ENCODE results near the gene MKI67.

Gene MKI67

DNA sequence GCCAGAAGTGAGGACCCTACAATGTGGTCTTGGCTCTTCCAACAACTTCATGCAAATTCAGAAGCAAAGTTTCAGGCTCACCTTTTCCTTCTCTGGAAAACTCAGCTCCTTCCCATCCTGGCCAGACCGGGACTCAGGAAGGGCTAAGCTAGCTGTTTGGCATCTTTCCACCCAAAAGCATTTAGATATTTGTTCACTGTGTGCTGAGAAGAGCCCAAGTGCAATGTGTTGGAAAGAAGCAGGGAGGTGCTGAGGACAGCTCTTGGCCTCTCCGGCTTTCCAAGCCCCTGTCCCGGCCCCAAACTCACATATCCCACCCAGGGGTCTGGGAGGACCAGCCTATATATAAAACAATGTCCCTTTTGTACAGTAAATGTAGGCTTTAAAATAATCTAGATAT lies 44.5 kb downstream of the MKI67 start:
- no peak for TF ChIP-seq CTCF (IDR thresholded peaks at IDR 0.05)
- Histone ChIP-seq H3K4me3 (no peak overlapping the region), H3K27ac (no peak overlapping the region)
- DNase-seq (ENCODE audit: low spot score) = no peak

DNA sequence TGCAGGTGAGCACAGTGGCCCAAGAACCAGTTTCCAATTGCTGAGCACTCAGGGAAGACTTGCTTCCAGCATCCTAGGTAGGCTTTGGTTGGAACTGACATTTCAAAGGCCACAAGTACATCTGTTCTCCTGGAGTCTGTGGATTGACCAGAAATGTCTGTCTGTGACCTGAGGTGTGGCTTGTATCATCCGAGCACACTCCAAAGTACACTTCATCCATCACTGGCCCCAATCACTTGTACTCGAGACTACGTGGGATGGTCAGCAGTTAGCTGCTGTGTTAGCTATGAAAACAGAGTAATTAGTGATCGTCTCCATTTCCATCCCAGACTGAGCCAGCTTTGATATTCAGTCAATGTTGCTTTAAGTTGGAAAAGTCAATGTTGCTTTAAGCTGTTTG lies 45.0 kb downstream of the MKI67 start:
- no peak for TF ChIP-seq CTCF (IDR thresholded peaks at IDR 0.05)
- no peak for DNase-seq (ENCODE audit: low spot score)
- Histone ChIP-seq H3K27ac (no peak overlapping the region), H3K4me3 (no peak overlapping the region)

GRCh38 chr10:128080641-128081040 lies 45.6 kb downstream of the MKI67 start:
- DNase-seq (ENCODE audit: low spot score) = peak; percentile 50

DNA sequence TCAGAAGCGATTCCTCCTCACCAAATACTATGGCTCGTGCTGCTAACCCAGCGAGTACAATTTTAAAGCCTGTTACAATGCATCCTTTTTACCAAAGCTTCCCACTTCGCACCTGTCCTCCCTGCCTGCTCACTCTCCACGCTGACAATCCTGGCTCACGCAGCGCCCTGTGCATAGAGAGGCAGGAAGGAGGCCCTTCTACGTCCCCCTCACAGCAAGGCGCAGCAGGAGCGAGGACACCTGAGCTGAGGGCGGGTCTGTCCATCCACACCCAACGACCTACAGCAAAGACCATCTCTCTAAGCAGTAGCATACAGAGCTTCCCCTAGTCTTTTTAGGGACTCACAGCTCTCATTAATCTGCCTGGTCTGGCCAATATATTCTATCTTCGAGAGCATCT lies 46.0 kb downstream of the MKI67 start:
- DNase-seq (ENCODE audit: low spot score) = peak; percentile 40
- H3K27ac ChIP-seq = no peak overlapping the region
- H3K4me3 ChIP-seq = no peak overlapping the region
- TF ChIP-seq CTCF (IDR thresholded peaks at IDR 0.05) = no peak

More at GRCh38 chr10:128080641-128081040, 45.6 kb downstream of the MKI67 start:
- H3K27ac ChIP-seq = no peak overlapping the region
- no peak for TF ChIP-seq CTCF (IDR thresholded peaks at IDR 0.05)
- no peak overlapping the region for H3K4me3 ChIP-seq

DNA sequence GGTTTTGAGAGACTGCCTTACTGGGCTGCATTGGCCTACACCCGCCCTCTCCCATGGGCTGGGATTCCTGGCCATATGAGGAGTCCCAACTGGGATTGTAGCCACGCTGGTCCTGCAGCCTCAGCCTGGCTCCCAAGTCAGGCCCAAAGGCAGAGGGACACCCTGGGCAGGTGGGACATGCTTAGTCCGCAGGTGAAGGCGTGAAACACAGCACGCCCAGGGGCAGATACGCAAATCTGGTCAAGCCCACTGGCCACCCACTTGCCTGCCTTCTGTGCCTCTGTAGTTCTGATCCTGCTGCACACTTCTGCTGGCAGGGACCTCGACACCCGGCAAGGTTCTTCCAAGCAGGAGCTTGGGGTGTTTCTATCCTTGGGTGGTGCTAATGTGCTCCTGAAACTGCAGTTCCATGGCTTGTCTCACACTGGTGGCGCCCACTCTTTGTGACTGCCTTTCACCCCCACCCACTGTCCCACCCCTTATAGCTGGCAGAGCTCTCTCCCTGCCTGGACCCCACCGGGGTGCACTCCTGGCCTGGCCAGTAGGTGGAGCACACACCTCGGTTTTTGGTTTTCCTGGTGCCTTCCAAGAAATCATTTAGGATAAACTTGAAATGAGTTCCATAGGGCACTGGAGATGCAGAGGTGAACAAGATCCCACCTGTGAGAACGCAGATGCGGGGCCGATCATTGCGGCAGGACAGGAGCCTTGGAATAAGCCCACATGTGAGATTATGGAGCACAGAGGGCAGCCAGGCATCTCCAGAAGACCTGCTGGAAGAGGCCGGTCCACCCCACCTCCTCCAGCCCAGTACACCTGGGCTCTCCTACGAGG lies 47.9 kb downstream of the MKI67 start:
- Histone ChIP-seq H3K4me3 (no peak overlapping the region), H3K27ac (no peak overlapping the region)
- DNase-seq (ENCODE audit: low spot score) = peak; percentile 64
- TF ChIP-seq CTCF (IDR thresholded peaks at IDR 0.05) = peak; percentile 55

DNA sequence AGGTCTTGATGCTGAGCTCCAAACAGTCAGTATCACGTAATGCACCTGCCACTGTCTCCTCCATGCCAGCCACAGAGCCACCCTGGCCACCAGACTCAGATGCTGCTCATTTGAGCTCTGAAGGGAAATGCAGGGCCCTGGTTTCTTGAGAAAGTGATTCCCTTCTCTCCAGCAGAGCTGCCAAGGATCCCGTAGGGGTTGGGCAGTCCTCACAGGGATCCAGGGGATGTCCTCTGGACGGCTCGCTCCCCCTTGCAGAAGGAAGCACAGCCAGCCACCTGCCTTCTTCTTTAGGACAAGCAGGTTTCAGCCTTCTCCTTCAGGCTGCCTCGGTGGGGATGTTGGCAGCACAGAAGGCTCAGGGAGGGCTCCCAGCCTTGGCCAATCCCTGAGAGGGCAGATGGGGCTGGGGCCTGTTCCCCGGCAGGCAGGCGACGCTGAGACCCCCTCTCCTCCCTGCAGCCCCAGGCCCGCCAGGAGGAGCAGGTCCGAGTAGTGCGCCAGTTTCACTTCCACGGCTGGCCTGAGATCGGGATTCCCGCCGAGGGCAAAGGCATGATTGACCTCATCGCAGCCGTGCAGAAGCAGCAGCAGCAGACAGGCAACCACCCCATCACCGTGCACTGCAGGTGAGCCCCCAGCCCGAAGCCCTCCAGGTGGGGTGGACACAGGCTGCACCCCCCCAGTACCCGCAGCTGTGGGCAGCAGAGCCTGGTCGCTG lies 48.9 kb downstream of the MKI67 start:
- no peak for TF ChIP-seq CTCF (IDR thresholded peaks at IDR 0.05)
- DNase-seq (ENCODE audit: low spot score) = peak; percentile 55
- Histone ChIP-seq H3K4me3 (no peak overlapping the region), H3K27ac (no peak overlapping the region)

All from coronary artery (tissue), 2 donors.